ENCODE measurements around the gene C5orf22. TPM values are rescaled to one million over a fixed set of nuclear protein-coding genes. Genes with fewer than 3 reads are reported as not detected.

Gene C5orf22
- total RNA-seq, 1 experiment from 2014 or later = 40.6 TPM

DNA sequence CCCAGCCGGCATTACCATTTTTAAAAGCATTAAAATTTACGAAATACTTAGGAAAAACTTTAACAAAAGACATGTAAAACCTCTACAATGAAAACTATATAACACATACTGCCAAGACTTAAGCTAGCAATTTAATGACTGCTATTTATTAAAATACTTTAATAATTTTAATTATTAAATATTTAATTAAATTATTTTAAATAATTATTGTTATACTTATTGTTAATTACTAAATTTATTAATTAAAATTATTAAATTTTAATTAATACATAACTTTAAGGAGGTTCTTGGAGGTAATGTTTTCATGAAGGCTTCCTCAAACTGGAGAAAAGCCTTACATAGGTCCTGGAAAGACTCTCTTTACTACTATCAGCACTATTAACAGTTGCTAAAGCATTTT, 47.5 kb downstream of the C5orf22 start:
- ChIA-PET POLR2A (no interaction called here), CTCF (interaction anchor here (0.8 to 1.3 kb wide), 2 partner anchors 8 to 230 kb away, joined by 4 to 5 read pairs; no protein-coding TSS in a partner anchor)
- Mint-ChIP-seq H3K4me3 (no peak overlapping the region), H3K9me3 (peaks cover 10% of the 10 kb centered on the region), H3K27me3 (ENCODE audit: low read depth) (peaks cover 4% of the 10 kb centered on the region; the same call in 1 of the 2 replicates), H3K36me3 (peaks cover 8% of the 10 kb centered on the region; the same call in 1 of the 2 replicates), H3K27ac (no peak overlapping the region), H3K4me1 (peaks cover 6% of the 10 kb centered on the region; the same call in 1 of the 2 replicates)
- TF ChIP-seq, protein P1, sequence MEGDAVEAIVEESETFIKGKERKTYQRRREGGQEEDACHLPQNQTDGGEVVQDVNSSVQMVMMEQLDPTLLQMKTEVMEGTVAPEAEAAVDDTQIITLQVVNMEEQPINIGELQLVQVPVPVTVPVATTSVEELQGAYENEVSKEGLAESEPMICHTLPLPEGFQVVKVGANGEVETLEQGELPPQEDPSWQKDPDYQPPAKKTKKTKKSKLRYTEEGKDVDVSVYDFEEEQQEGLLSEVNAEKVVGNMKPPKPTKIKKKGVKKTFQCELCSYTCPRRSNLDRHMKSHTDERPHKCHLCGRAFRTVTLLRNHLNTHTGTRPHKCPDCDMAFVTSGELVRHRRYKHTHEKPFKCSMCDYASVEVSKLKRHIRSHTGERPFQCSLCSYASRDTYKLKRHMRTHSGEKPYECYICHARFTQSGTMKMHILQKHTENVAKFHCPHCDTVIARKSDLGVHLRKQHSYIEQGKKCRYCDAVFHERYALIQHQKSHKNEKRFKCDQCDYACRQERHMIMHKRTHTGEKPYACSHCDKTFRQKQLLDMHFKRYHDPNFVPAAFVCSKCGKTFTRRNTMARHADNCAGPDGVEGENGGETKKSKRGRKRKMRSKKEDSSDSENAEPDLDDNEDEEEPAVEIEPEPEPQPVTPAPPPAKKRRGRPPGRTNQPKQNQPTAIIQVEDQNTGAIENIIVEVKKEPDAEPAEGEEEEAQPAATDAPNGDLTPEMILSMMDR (IDR thresholded peaks at IDR 0.05) = no peak
- TF ChIP-seq TEAD1 (CRISPR knock-in tag; IDR thresholded peaks at IDR 0.05) (no peak), RELA (CRISPR knock-in tag; IDR thresholded peaks at IDR 0.05; ENCODE audit: borderline replicate concordance) (no peak), HMGA2 (CRISPR knock-in tag; IDR thresholded peaks at IDR 0.05) (peak; percentile 98)
- ATAC-seq (no peak), DNase-seq (ENCODE audit: low spot score) (no peak)

DNA sequence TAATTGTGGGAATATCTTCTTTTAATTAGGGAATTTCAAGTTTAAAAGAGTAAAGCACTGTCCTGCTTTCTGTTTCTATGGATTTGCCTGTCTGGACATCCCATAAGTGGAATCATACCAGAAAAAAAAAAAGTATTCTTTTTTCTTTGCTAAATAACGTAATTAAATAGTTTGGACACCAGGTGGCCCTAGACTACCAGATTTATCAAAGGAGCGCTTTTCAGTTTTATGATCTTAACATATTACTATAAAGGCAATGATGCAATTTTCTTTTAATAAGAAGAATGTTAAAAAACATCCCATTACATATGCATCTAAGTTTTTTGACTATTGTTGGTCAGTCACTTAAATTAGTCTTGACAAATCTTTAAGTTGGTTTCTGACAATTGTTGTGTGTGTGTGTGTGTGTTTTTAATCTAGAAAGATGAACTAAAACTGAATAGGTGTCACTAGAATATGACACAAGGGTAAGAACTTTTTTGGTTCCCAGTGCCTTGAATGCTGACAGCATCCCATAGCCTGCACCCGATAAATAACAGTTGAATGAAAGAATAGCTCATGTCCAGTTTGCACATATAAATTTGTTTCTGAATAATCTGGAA, 49.5 kb downstream of the C5orf22 start:
- TF ChIP-seq ZNF138 (CRISPR knock-in tag; conservative IDR thresholded peaks at IDR 0.05) = no peak
- TF ChIP-seq, protein P1 (IDR thresholded peaks at IDR 0.05) = peak; percentile 44; the same call in 1 of the 2 replicates
- POLR2A ChIA-PET = no interaction called here
- Mint-ChIP-seq H3K27ac (no peak overlapping the region), H3K9me3 (peaks cover 16% of the 10 kb centered on the region), H3K27me3 (ENCODE audit: low read depth) (peaks cover 4% of the 10 kb centered on the region; the same call in 1 of the 2 replicates), H3K36me3 (peaks cover 8% of the 10 kb centered on the region; the same call in 1 of the 2 replicates), H3K4me1 (peaks cover 15% of the 10 kb centered on the region), H3K4me3 (no peak overlapping the region)
- no peak for ATAC-seq
- CTCF ChIA-PET = interaction anchor here (0.6 to 1.9 kb wide), 5 partner anchors 146 to 283 kb away, joined by 3 to 9 read pairs (median 3); no protein-coding TSS in a partner anchor
- DNase-seq (ENCODE audit: low spot score) = no peak

DNA sequence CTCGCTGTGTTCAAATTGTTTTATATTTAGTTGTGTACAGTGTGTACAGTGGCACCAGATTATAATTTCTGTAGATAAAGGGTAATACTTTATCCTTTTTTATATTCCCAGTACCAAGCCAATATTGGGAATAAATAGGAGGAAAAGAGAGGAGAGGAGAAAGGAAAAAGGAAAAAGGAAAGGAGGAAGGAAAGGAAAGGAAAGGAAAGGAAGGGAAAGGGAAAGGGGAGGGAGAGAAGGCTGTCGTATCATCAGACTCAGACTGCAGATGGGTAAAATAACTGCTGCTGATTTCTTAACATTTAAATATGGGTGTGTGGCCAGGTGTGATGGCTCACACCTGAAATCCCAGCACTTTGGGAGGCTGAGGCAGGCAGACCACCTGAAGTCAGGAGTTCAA, 51.0 kb downstream of the C5orf22 start:
- peaks cover 11% of the 10 kb centered on the region for H3K36me3 Mint-ChIP-seq
- H3K4me3 Mint-ChIP-seq = no peak overlapping the region
- DNase-seq (ENCODE audit: low spot score) = no peak
- ChIA-PET POLR2A (no interaction called here), CTCF (interaction anchor here (1.9 kb wide), 1 partner anchor 226 kb away, joined by 9 read pairs; no protein-coding TSS in a partner anchor)
- ATAC-seq = no peak
- no peak overlapping the region for H3K27ac Mint-ChIP-seq
- TF ChIP-seq, protein P2, sequence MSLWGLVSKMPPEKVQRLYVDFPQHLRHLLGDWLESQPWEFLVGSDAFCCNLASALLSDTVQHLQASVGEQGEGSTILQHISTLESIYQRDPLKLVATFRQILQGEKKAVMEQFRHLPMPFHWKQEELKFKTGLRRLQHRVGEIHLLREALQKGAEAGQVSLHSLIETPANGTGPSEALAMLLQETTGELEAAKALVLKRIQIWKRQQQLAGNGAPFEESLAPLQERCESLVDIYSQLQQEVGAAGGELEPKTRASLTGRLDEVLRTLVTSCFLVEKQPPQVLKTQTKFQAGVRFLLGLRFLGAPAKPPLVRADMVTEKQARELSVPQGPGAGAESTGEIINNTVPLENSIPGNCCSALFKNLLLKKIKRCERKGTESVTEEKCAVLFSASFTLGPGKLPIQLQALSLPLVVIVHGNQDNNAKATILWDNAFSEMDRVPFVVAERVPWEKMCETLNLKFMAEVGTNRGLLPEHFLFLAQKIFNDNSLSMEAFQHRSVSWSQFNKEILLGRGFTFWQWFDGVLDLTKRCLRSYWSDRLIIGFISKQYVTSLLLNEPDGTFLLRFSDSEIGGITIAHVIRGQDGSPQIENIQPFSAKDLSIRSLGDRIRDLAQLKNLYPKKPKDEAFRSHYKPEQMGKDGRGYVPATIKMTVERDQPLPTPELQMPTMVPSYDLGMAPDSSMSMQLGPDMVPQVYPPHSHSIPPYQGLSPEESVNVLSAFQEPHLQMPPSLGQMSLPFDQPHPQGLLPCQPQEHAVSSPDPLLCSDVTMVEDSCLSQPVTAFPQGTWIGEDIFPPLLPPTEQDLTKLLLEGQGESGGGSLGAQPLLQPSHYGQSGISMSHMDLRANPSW (CRISPR knock-in tag; conservative IDR thresholded peaks at IDR 0.05; ENCODE audit: low read depth) = no peak
- TF ChIP-seq, protein P3, sequence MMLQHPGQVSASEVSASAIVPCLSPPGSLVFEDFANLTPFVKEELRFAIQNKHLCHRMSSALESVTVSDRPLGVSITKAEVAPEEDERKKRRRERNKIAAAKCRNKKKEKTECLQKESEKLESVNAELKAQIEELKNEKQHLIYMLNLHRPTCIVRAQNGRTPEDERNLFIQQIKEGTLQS (CRISPR knock-in tag; conservative IDR thresholded peaks at IDR 0.05) = no peak
- TF ChIP-seq, protein P4, sequence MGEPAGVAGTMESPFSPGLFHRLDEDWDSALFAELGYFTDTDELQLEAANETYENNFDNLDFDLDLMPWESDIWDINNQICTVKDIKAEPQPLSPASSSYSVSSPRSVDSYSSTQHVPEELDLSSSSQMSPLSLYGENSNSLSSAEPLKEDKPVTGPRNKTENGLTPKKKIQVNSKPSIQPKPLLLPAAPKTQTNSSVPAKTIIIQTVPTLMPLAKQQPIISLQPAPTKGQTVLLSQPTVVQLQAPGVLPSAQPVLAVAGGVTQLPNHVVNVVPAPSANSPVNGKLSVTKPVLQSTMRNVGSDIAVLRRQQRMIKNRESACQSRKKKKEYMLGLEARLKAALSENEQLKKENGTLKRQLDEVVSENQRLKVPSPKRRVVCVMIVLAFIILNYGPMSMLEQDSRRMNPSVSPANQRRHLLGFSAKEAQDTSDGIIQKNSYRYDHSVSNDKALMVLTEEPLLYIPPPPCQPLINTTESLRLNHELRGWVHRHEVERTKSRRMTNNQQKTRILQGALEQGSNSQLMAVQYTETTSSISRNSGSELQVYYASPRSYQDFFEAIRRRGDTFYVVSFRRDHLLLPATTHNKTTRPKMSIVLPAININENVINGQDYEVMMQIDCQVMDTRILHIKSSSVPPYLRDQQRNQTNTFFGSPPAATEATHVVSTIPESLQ (CRISPR knock-in tag; IDR thresholded peaks at IDR 0.05) = no peak
- no peak for TF ChIP-seq NR2C2 (CRISPR knock-in tag; IDR thresholded peaks at IDR 0.05)
- TF ChIP-seq, protein P5, sequence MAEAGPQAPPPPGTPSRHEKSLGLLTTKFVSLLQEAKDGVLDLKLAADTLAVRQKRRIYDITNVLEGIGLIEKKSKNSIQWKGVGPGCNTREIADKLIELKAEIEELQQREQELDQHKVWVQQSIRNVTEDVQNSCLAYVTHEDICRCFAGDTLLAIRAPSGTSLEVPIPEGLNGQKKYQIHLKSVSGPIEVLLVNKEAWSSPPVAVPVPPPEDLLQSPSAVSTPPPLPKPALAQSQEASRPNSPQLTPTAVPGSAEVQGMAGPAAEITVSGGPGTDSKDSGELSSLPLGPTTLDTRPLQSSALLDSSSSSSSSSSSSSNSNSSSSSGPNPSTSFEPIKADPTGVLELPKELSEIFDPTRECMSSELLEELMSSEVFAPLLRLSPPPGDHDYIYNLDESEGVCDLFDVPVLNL (CRISPR knock-in tag; IDR thresholded peaks at IDR 0.05; ENCODE audit: borderline replicate concordance, low read depth) = no peak
- TF ChIP-seq CBFB (CRISPR knock-in tag; IDR thresholded peaks at IDR 0.05; ENCODE audit: low read depth) = no peak
- H3K27me3 Mint-ChIP-seq (ENCODE audit: low read depth) = peaks cover 4% of the 10 kb centered on the region; the same call in 1 of the 2 replicates
- H3K9me3 Mint-ChIP-seq = peaks cover 20% of the 10 kb centered on the region
- peaks cover 18% of the 10 kb centered on the region for H3K4me1 Mint-ChIP-seq
